GF-D8 (cell line): ENCODE measurements around the gene EP400.

Experiments
- DNase-seq: peaks from one replicate; lab custom pipeline; 2025; lab: John Stamatoyannopoulos, UW

EP400 gene

DNA sequence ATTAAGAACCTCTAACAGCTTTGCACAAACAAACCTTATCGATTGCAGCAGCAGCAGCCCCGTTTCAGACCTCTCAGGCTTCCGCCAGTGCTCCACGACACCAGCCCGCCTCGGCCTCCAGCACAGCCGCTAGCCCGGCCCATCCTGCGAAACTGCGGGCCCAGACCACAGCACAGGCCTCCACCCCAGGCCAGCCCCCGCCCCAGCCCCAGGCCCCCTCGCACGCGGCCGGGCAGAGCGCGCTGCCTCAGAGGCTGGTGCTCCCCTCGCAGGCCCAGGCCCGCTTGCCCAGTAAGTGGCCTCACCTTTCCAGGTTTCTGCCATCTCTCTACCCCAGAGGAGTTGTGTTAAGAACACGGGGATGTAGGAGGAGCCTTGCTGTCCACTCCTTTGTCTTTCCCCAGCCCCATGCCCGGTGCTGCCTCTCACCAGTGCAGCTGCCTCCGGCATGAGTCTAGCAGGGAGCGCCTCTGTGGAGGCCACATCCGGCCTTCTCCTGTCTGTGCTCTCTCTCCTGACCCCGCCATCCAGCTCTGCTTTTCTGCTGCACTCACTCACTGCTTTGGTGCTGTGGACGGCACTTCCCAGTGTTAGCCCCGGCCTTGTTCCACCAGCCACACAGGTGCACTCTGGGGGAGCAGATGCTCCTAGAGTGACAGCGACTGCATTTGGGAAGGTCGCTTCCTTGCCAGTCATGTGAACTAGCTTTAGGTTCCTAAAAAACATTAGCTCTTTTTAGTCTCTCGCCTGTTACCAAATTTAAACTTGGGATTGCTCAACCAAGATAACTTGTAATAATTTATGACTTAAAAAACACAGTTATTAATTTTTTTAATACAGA lies 71.5 kb downstream of the EP400 start:
- no peak for DNase-seq

DNA sequence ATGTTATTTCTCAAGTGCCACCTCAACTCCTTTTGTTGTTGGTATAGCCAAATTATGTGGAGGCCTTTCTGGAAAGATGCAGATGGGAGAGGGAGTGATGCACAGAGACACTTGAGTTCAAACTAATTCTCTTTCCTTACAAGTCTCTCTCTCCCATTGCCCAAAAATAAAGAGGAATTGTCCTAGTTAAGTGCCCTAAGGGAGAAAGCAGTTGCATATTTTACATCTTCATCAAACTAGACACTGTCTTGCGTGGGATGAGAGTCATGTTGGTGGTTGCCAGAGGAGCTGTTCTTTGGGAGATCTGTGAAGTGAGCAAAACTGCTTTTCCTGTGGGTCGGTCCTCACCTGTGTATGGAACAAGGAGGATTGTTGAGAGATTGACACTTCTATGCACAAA lies 72.2 kb downstream of the EP400 start:
- DNase-seq = no peak

DNA sequence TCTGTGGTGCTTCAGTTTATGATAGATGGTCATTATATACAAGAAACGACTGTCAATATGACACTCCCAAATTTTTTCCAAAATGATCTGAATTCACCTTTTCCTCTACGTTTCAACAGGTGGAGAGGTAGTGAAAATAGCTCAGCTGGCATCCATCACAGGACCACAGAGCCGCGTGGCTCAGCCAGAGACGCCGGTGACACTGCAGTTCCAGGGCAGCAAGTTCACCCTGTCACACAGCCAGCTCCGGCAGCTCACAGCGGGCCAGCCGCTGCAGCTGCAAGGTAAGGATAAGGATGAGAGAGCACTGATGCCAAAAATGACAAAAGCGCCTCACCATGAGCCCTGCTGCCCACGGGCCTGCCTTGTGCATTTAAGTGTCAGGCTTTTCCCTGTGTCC lies 73.9 kb downstream of the EP400 start:
- DNase-seq = no peak

DNA sequence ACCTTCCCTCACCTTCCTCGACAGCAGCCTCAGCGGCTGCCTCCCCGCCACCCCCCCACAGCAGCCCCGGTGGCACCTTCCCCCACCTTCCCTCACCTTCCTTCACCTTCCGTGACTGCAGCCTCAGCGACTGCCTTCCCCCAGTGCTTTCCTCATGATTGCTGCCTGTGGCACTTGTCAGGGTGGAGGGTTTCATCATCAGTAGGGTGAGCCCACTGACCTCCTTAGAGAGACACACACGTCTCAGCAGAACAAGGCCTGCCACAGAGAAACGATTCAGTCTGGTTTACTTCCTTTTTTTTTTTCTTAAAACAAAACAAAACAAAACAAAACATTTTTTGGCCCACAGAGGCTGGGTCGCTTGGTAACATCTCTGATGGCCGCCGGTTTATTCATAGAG lies 75.0 kb downstream of the EP400 start:
- no peak for DNase-seq

DNA sequence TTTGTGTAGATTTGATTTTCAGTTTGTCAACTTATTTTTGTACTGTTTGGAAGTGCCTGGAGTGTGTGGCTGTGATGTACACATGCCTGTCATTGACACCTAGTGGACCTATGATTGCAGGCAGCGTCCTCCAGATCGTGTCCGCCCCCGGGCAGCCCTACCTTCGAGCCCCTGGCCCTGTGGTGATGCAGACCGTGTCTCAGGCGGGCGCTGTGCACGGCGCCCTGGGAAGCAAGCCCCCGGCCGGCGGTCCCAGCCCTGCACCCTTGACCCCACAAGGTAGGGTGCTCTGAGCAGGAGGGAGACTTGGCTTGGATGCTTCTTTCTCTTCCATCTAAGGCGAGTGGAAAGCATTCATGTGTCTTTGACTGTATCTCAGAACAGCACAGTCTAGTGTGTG lies 75.8 kb downstream of the EP400 start:
- no peak for DNase-seq

DNA sequence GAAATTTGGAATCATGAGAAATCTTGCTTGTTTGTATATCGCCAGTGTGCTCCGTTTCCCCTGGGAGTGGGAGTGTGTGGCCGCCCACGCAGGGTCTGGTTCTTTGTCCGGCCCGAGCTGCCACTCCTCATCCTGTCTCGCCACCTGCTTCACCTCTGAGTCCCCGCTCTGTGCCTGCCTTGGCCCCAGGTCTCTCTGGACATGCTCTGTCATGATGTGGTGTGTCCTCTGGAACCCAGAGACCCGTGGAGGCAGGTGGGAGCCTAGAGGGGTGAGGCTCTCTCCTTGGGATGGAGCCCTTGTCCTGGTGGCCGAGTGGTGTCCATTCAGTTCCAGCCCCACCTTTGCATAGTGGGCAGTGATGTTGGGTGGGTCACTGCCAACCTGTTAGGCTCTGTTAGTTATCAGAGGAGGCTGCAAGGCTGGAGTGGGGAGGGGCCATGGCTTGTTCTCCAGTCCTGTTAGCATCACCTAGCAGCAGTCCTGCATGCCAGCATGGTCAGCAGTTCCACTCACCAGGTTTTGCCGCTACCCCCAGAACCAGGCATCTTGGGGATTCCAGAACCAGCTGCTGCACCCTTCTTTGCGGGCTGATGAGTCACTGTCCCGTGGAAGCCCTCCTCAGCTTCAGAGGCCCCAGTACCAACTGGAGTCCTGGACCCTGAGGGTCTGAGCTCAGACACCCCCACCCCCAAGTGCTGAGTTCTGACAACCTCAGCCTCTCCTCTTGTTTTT lies 76.5 kb downstream of the EP400 start:
- DNase-seq = no peak

DNA sequence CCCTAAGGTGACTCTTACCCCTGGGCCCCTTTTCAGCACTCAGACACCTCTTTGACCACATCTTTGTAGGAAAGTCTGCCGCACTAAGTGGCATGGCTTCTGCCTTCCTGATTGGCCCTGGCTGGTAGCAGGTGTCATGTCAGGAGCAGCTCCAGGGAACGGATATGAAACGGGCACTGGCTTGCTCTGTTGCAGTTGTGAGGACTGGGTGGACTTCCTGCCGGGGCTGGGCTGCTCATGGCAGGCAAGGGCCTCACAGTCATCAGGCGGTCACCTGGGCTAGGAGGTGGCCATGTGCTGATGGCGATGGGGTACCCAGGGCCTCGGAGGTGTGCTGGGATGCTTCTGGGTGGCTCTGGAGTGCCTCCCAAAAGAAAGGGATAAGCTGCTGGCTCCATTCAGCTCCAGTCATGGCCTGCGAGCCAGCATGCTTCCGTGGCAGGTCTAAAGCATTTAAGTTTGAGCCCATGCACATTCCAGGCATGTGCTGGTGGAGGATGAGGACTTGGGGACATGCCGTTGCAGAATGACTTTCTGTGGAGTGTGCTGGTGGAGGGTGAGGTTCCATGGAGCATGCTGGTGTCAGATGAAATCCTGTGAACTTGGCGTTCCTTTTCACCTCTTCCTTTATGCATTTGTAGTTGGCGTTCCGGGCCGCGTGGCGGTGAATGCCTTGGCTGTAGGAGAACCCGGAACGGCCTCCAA lies 77.2 kb downstream of the EP400 start:
- no peak for DNase-seq

DNA sequence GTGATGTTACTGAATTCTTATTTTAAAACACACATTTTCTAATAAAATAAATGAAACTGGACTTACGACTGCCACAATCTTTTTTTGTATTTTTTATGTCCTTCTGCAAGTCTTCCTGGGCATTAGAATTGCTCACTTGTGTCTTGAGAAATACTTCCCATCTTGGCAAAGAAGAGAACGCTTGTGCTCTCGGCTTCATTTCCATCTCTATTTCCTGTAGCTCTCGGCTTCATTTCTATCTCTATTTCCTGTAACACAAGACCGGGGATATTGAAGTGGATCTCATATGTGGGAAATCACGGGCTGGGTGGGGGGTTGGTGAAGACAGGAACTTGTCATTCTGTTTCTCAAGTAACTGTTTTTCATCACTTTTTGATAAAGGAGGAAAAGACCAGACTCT lies 77.9 kb downstream of the EP400 start:
- DNase-seq = no peak

DNA sequence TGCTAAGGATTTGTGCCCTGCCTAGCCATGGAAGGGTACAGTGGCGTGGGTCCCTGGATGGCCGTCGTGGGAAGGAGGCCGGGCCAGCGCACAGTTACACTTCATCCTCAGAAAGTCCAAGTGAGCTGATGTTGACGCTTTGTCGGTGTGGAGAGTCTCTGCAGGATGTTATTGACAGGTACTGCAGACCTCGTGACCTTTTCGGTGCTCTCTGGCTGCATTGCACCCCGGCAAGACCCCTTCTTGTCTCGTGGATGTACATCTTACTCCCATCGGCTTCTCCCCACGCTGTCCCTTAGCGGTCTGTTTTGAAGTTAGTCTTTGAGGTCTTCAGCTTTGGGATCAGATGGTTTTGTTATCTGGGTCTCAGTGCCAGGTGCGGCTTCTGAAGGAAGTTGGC lies 78.4 kb downstream of the EP400 start:
- no peak for DNase-seq

DNA sequence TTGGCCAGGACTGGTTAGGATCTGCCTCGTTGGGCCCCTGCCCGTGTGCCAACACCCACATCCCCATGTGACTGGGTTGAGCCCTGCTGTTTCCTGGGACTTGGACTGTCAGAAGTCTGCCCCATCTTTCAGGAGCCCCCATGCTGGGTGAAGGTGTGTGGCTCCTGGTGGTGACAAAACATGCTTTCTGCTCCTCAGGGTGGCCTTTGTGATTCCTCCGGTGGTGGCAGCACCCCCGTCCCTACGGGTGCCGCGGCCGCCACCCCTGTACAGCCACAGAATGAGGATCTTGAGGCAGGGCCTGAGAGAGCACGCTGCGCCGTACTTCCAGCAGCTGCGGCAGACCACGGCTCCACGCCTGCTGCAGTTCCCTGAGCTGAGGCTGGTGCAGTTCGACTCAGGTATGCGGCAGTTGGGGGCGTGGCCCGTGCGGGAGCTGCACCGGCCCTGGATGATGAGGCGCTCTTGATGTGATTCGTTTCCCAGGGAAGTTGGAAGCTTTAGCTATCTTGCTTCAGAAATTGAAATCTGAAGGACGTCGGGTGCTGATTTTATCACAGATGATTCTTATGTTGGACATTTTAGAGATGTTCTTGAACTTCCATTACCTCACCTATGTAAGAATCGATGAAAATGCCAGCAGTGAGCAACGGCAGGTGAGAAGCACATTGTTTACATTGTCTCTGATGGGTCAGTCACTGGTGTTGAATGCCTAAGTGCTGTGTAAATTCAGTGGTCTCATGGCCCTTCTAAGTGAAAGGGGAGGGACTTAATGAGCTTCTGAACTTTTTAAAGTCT lies 80.0 kb downstream of the EP400 start:
- DNase-seq = no peak

DNA sequence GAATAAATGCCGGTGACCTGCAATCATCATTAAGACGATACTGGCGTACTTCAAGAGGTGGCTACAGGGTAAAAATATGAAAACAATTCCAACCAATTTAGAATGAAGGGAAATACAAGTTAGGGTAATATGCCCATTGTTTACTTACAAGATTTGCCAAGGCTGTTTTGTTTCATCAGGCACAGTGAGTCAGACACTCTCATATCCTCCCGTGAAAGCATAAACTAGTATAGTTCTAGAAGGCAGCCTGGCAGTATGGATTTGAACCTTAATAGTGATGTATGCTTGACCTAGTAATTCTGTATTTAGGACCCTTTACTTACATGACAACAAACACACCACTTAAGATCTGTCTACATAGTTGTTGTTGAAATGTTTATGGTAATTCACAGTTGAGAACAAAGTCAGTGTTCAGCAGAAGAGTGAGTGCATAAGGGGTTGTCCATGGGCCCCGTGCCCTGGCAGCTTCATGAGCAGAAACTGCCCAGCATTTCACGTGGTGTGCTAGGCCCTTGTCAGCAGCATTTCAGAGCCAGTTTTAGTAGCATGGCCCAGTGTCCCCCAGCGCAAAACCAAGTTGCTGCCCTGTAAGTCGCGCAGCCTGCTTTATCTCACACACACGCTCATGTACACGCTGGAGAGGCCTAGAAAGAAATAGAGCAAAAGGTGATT lies 80.8 kb downstream of the EP400 start:
- DNase-seq = no peak

DNA sequence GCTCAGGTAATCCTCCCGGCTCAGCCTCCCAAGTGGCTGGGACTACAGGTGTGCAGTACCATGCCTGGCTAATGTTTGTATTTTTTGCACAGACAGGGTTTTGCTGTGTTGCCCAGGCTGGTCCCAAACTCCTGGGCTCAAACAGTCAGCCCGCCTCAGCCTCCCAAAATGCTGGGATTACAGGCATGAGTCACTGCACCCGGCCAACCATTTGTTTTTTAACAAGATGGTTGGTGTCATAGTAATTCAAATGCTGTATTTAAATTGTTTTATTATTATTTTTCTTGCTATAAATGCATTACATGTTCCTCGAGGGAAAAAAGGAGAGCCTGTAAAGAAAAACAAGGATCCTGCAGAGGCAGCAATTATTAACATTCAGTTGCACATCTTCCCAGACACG lies 83.9 kb downstream of the EP400 start:
- no peak for DNase-seq

DNA sequence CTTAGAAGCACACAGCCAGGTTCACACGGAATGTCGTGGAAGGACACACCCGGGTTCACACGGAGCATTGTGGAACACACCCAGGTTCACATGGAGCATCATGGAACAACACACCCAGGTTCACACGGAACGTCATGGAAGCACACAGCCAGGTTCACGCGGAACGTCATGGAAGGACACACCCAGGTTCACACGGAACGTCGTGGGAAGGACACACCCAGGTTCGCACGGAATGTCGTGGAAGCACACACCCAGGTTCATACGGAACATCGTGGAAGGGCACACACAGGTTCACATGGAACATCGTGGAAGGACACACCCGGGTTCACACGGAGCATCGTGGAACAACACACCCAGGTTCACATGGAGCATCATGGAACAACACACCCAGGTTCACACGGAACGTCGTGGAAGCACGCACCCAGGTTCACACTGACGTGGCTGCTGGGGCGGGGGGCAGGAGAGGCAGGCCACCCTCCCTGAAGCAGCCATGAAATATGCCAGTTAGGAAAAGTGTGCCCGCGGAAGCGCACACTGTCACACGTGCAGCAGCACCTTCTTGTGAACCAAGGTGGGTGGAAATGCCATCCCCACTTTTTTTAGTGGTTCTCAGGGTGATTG lies 86.4 kb downstream of the EP400 start:
- DNase-seq = no peak

DNA sequence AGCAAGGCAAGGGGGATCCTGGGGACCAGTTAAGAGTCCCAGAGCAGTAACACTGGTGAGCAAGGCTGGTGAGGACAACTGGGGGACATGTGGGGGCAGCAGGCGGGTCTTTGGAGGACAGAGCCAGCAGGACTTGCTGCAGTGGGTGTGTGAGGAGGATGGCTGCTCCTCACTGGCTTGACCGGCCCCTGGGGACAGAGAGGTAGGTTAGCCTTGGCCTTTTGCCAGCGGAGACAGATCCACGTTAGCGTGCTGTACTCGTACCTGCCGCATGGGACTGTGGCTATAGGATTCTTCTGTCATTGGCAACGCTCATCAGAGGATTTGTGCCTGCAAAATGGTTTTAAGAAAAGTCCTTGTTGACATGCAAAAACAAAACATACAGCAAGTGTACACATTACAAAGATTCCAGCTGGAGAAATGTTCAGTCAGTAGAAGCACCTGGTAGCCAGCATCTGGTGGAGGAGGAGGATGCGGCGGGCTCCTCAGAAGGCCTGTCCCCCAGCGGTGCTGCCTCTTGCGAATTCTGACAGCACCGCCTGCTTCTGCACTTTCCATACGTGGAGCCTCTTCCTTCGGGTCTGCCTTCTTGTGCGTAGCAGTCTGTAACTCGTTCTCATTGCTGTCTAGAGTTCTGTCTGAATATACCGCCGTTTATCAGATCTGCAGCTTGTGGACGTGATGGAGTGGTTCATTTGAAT lies 91.3 kb downstream of the EP400 start:
- no peak for DNase-seq

DNA sequence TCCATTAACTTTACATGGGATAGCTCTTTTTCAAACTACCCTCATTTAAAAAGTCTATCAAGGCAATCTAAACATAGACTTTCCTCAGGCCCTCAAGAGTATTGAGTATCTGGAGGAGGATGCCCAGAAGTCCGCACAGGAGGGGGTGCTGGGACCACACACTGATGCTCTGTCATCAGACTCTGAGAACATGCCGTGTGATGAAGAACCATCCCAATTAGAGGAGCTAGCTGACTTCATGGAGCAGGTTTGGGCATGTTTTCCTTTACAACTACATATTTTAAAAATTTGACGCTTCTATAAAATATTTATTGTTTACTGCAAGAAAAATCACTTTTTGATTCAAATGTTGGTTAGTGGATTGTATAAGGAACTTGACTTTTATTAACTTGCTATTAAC lies 93.5 kb downstream of the EP400 start:
- no peak for DNase-seq

DNA sequence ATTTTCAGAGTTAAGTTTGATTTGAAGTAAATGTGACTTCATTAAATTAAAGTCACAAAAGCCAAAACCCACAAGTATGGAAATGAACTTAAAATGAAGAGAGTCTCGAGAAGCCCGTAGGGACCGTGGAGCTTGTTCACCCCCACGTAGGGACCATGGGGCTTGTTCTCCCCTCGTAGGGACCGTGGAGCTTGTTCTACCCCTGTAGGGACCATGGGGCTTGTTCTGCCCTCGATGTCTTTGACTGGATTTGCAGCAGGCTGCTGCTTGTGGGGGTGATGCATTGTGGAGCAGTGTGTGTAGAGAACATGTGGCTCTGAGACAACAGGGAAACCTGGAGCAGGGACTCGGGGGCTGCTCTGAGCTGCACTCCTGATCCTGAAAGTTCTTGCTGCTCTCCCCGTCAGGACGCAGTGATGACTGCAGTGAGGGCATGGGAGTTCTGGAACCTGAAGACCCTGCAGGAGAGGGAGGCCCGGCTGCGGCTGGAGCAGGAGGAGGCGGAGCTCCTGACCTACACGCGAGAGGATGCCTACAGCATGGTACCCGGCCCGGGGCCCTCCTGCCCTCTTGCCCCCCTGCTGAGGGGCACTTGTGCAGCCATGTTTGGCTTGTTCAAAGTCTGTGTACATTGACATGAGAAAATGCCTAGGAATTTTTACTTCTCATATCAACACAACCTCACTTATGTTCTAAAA lies 94.2 kb downstream of the EP400 start:
- no peak for DNase-seq

DNA sequence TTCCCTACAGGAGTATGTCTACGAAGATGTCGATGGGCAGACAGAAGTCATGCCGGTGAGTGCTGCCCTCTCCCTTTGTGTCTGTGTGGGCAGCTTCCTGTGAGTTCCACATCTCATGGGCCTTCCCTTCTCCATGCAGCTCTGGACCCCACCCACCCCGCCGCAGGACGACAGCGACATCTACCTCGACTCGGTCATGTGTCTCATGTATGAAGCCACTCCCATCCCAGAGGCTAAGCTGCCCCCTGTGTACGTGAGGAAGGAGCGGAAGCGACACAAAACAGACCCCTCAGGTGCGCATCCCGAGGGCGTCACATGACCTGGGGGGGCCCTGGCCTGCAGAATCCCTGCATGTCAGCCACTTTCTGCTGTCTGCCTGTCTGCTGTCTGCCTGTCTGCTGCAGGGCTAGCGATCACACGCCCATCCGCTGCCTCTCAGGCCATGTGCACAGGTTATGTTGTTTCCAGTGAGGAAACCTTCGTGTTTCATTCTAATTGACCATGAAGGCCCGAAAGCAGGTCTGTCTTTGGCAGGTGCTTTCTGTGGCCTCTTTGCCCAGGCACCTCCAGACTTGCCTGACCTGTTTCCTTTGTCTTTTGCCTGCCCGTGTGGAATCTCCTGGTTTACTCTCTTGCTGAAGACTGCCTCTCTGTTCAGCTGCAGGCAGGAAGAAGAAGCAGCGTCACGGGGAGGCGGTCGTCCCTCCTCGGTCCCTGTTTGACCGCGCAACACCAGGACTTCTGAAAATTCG lies 95.1 kb downstream of the EP400 start:
- no peak for DNase-seq

DNA sequence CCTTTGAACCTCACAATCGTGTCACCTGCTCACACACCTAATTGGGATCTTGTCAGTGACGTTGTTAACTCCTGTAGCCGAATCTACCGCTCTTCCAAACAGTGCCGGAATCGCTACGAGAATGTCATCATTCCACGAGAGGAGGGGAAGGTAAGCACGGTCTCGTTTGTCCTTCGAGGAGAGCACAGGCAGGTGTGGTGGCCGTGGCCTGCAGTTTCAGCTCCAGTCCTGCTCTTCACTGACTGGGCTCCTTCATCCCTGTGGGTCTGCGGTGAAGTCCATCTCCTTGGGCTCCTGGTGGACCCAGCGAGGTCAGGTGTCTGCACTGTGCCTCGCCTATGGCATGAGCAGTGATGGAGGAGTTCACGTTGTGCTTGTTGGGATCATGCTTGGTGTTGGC lies 96.0 kb downstream of the EP400 start:
- DNase-seq = no peak

DNA sequence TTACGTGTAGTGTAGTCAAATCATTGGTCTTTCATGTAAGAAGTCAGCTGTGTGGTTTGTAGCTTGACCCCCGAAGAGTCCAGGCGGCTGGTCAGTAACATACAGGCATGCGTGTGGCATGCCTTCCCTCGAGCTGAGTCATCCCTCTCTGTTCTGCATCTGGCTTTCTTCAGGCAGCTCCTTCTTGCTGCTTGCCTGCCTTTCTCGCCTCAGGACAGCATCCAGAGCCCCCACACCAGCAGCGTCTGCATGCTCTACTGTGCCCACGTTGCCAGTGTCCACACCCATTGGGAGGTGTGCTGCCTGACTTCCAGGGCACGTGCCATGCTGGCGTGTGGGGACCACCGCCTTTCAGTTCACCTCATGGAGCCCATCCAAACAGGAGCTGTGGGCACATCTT lies 96.8 kb downstream of the EP400 start:
- DNase-seq = no peak
